ENCODE data around the gene LAX1. TPM values are rescaled to one million over a fixed set of nuclear protein-coding genes. Genes with fewer than 3 reads are reported as not detected.

LAX1 gene
- total and polyA plus RNA-seq, 8 donors, result 0.06 to 2.8 (median 0.51) TPM; not detected in 2

- 25 to 41% (median 28%) methylated on average over 14 to 15 of the region's 15 CpGs for WGBS, 5 donors
- Histone ChIP-seq H3K9me3 (no peaks in the 10 kb centered on the region), H3K4me3 (peak overlapping the region in 1 of 4 donors; percentile 14), H3K27ac (peak overlapping the region in 4 of 5 donors; percentile 74 to 88 (median 76)), H3K36me3 (peaks cover 0 to 3% (median 0%) of the 10 kb centered on the region in 4 donors), H3K27me3 (no peaks in the 10 kb centered on the region), H3K4me1 (peaks cover 6 to 27% (median 18%) of the 10 kb centered on the region in 4 donors)
- TF ChIP-seq EP300 (IDR thresholded peaks at IDR 0.05) (no peak), POLR2AphosphoS5 (IDR thresholded peaks at IDR 0.05) (peak in 2 of 3 donors; percentile 58 to 84), POLR2A (IDR thresholded peaks at IDR 0.05) (no peak)
- TF ChIP-seq, protein P1, sequence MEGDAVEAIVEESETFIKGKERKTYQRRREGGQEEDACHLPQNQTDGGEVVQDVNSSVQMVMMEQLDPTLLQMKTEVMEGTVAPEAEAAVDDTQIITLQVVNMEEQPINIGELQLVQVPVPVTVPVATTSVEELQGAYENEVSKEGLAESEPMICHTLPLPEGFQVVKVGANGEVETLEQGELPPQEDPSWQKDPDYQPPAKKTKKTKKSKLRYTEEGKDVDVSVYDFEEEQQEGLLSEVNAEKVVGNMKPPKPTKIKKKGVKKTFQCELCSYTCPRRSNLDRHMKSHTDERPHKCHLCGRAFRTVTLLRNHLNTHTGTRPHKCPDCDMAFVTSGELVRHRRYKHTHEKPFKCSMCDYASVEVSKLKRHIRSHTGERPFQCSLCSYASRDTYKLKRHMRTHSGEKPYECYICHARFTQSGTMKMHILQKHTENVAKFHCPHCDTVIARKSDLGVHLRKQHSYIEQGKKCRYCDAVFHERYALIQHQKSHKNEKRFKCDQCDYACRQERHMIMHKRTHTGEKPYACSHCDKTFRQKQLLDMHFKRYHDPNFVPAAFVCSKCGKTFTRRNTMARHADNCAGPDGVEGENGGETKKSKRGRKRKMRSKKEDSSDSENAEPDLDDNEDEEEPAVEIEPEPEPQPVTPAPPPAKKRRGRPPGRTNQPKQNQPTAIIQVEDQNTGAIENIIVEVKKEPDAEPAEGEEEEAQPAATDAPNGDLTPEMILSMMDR (IDR thresholded peaks at IDR 0.05), result no peak
- intact Hi-C loops (cut with DNase I; ENCODE audit: low total_unique reads), result no loop called here
- DNase-seq, result peak; percentile 74 to 95
Measured at GRCh38 chr1:203769505-203770343, 4.7 kb downstream of the LAX1 start.

GRCh38 chr1:203771901-203772301 is 6.9 kb downstream of the LAX1 start:
- 58 to 79% (median 66%) methylated on average over 7 of the region's 7 CpGs for WGBS, 5 donors

DNA sequence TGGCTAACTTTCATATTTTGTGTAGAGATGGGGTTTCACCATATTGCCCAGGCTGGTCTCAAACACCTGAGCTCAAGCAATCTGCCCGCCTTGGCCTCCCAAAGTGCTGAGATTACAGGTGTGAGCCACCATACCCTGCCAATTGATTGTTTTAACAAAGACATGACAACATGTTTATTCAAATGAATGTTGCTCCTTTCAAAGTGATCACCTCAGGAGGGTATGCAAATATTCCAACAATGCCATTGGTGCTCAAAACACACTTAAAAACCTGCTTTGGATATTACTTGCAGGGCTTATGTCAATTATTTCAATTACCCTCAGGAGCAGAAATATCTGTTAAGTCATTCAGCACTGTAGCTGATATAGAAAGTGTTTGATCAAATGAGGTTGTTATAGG is 7.9 kb downstream of the LAX1 start:
- DNase-seq, result no peak
- H3K36me3 ChIP-seq, result peaks cover 0 to 3% (median 0%) of the 10 kb centered on the region in 4 donors
- 82 to 97% (median 92%) methylated on average over 1 of the region's 1 CpG for WGBS, 5 donors
- H3K27ac ChIP-seq, result peak overlapping the region in 1 of 5 donors; percentile 88
- intact Hi-C loops (cut with DNase I; ENCODE audit: low total_unique reads), result no loop called here
- H3K4me3 ChIP-seq, result no peak overlapping the region
- H3K27me3 ChIP-seq, result no peaks in the 10 kb centered on the region
- no peaks in the 10 kb centered on the region for H3K9me3 ChIP-seq
- H3K4me1 ChIP-seq, result peaks cover 6 to 27% (median 18%) of the 10 kb centered on the region in 4 donors
- no peak for TF ChIP-seq EP300 (IDR thresholded peaks at IDR 0.05)
- TF ChIP-seq, protein P1 (IDR thresholded peaks at IDR 0.05), result no peak
- TF ChIP-seq POLR2AphosphoS5 (IDR thresholded peaks at IDR 0.05), result no peak
- no peak for TF ChIP-seq POLR2A (IDR thresholded peaks at IDR 0.05)

More at GRCh38 chr1:203771901-203772301, 6.9 kb downstream of the LAX1 start:
- DNase-seq, result peak in 1 of 2 donors; percentile 70
- TF ChIP-seq EP300 (IDR thresholded peaks at IDR 0.05) (peak; percentile 50), POLR2A (IDR thresholded peaks at IDR 0.05) (no peak), POLR2AphosphoS5 (IDR thresholded peaks at IDR 0.05) (peak in 2 of 3 donors; percentile 24 to 39)
- TF ChIP-seq, protein P1 (IDR thresholded peaks at IDR 0.05), result no peak
- intact Hi-C loops (cut with DNase I; ENCODE audit: low total_unique reads), result no loop called here
- no peaks in the 10 kb centered on the region for H3K27me3 ChIP-seq
- no peak overlapping the region for H3K4me3 ChIP-seq
- peak overlapping the region in 4 of 5 donors; percentile 27 to 88 (median 40) for H3K27ac ChIP-seq
- H3K9me3 ChIP-seq, result no peaks in the 10 kb centered on the region
- H3K4me1 ChIP-seq, result peaks cover 6 to 27% (median 18%) of the 10 kb centered on the region in 4 donors
- peaks cover 0 to 3% (median 0%) of the 10 kb centered on the region in 4 donors for H3K36me3 ChIP-seq

DNA sequence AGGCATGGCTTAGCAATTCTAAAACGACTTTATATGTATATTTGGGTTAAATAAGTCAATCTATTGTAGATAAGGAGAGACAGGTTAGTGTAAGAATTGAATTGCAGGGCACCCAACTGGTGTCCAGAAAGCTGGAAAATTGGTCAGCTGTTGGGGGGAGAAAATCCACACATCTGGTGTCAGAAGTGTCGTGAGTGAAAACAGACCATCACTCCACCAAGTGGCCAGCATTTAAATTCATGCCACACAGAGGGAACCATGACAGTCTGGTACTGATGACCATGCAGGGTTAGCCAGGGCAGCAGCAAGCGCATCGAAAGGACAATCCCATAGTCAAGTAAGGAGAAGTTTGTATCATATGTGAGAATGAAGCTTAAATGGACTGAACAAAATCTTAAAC is 11.7 kb downstream of the LAX1 start:
- Histone ChIP-seq H3K36me3 (peaks cover 0 to 3% (median 0%) of the 10 kb centered on the region in 4 donors), H3K27me3 (no peaks in the 10 kb centered on the region), H3K4me1 (peaks cover 0 to 8% (median 1%) of the 10 kb centered on the region in 4 donors), H3K9me3 (no peaks in the 10 kb centered on the region), H3K4me3 (no peak overlapping the region), H3K27ac (no peak overlapping the region)
- TF ChIP-seq POLR2A (IDR thresholded peaks at IDR 0.05) (no peak), POLR2AphosphoS5 (IDR thresholded peaks at IDR 0.05) (no peak), EP300 (IDR thresholded peaks at IDR 0.05) (no peak)
- TF ChIP-seq, protein P1 (IDR thresholded peaks at IDR 0.05), result no peak
- WGBS, 5 donors, result 53 to 58% (median 55%) methylated on average over 4 of the region's 4 CpGs
- no peak for DNase-seq
- intact Hi-C loops (cut with DNase I; ENCODE audit: low total_unique reads), result no loop called here
